ENCODE results near the gene NAA35. TPM values are rescaled to one million over a fixed set of nuclear protein-coding genes. Genes with fewer than 3 reads are reported as not detected.
"Not testable (repeated sequence)": the region's sequence is repeated elsewhere in the genome, so short reads cannot be mapped to it uniquely, and the experiment has no call there.

The NAA35 gene
- total RNA-seq, 1 experiment from 2014 or later = 33.6 TPM

DNA sequence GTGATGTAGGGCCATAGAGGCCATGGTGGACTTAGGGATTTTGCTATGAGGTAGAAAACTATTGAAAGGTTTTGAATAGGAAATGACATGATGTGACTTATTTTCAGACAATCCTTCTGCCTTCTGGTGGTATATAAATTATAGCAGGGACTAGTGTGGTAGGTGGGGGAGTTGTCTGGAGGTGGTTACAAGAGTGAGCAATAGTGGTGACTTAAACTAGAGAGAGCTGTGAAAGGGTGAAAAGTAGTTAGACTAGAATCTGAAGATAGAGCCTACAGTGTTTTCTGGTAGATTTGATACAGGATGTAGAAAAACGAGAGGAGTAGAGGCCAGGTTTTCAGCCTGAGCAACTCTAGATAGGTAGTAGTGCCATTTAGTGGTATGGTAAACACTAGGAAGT is 32.3 kb downstream of the NAA35 start:
- Histone ChIP-seq H3K27me3 (ENCODE audit: insufficient read depth, low read depth) (no peaks in the 10 kb centered on the region), H3K4me3 (no peak overlapping the region), H3K9me3 (ENCODE audit: insufficient read depth, low read depth) (no peaks in the 10 kb centered on the region), H3K9me2 (ENCODE audit: insufficient read depth) (no peaks in the 10 kb centered on the region), H3K4me1 (replicated peaks; ENCODE audit: insufficient read depth) (no peaks in the 10 kb centered on the region), H3F3A (ENCODE audit: insufficient read depth, low read depth) (no peaks in the 10 kb centered on the region), H3K4me2 (no peak overlapping the region), H3K79me2 (ENCODE audit: low read depth) (no peaks in the 10 kb centered on the region), H2AFZ (no peak overlapping the region), H4K20me1 (ENCODE audit: insufficient read depth) (no peaks in the 10 kb centered on the region), H3K36me3 (ENCODE audit: low read depth) (peaks cover 26% of the 10 kb centered on the region), H3K27ac (no peak overlapping the region)
- DNase-seq = no peak
- ChIA-PET CTCF (interaction anchor here (0.7 kb wide), 1 partner anchor 430 kb away, joined by 5 read pairs; no protein-coding TSS in a partner anchor), POLR2A (ENCODE audit: unreplicated experiment) (interaction anchor here (0.7 kb wide), 1 partner anchor 43 kb away, joined by 3 read pairs; no protein-coding TSS in a partner anchor)
- no TSS peak for BruUV-seq (replicated peaks)
- TF ChIP-seq EZH2 (IDR thresholded peaks at IDR 0.05; ENCODE audit: low read depth) = no peak
- TF ChIP-seq, protein P1, sequence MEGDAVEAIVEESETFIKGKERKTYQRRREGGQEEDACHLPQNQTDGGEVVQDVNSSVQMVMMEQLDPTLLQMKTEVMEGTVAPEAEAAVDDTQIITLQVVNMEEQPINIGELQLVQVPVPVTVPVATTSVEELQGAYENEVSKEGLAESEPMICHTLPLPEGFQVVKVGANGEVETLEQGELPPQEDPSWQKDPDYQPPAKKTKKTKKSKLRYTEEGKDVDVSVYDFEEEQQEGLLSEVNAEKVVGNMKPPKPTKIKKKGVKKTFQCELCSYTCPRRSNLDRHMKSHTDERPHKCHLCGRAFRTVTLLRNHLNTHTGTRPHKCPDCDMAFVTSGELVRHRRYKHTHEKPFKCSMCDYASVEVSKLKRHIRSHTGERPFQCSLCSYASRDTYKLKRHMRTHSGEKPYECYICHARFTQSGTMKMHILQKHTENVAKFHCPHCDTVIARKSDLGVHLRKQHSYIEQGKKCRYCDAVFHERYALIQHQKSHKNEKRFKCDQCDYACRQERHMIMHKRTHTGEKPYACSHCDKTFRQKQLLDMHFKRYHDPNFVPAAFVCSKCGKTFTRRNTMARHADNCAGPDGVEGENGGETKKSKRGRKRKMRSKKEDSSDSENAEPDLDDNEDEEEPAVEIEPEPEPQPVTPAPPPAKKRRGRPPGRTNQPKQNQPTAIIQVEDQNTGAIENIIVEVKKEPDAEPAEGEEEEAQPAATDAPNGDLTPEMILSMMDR (conservative IDR thresholded peaks at IDR 0.05) = no peak
- intact Hi-C loops (cut with micrococcal nuclease; ENCODE audit: unreplicated experiment) = no loop called here

DNA sequence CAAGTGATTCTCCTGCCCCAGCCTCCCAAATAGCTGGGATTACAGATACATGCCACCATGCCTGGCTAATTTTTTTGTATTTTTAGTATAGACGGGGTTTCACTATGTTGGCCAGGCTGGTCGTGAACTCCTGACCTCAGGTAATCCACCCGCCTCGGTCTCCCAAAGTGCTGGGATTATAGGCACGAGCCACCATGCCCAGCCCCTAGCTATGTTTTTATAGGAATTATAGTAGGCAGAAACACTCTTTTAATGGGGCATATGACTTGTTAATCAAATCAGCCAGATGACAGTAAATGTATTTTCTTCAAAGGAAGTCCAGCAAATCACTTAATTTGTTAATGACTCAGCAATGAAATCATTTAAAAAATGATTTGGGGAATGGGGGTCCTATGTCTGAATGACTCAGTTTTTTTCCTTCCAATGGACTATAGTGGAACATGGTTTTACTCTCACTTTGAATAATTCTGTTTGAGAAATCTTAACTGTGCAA is 33.2 kb downstream of the NAA35 start:
- H3F3A ChIP-seq (ENCODE audit: insufficient read depth, low read depth); H3K79me2 ChIP-seq (ENCODE audit: low read depth); H3K9me2 ChIP-seq (ENCODE audit: insufficient read depth); H3K27ac ChIP-seq; H3K4me1 ChIP-seq (replicated peaks; ENCODE audit: insufficient read depth); BruUV-seq (replicated peaks); H3K27me3 ChIP-seq (ENCODE audit: insufficient read depth, low read depth); intact Hi-C loops (cut with micrococcal nuclease; ENCODE audit: unreplicated experiment); H3K9me3 ChIP-seq (ENCODE audit: insufficient read depth, low read depth); H3K4me3 ChIP-seq; DNase-seq; H3K4me2 ChIP-seq; H2AFZ ChIP-seq; H4K20me1 ChIP-seq (ENCODE audit: insufficient read depth): not testable (repeated sequence)
- ChIA-PET POLR2A (ENCODE audit: unreplicated experiment) (interaction anchor here (0.7 kb wide), 1 partner anchor 44 kb away, joined by 3 read pairs; no protein-coding TSS in a partner anchor), CTCF (interaction anchor here (0.6 kb wide), 1 partner anchor 1327 kb away, joined by 3 read pairs; no protein-coding TSS in a partner anchor)
- peaks cover 26% of the 10 kb centered on the region for H3K36me3 ChIP-seq (ENCODE audit: low read depth)

DNA sequence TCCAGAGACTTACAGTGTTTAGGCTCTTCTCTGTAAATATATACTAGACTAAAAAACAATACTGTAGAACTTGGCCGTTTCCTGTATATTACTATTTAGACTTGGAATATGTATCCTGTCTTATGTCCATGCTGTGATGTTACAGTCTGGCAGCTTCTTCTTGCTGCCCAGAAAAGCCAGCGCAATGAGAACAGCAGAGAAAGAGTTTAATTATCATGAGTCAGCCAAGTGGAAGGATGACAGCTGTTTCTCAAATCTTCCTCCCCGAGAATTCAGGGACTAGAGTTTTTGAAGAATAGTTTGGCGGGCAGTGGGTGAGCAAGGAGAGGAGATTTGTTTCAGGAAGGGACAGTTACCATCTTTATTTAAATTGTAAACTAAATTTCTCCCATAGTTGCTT is 37.5 kb downstream of the NAA35 start:
- no peaks in the 10 kb centered on the region for H3K27me3 ChIP-seq (ENCODE audit: insufficient read depth, low read depth)
- no peak overlapping the region for H3K4me2 ChIP-seq
- no peaks in the 10 kb centered on the region for H3K9me3 ChIP-seq (ENCODE audit: insufficient read depth, low read depth)
- DNase-seq = no peak
- no TSS peak for BruUV-seq (replicated peaks)
- no peak overlapping the region for H2AFZ ChIP-seq
- no peak overlapping the region for H3K4me3 ChIP-seq
- no peaks in the 10 kb centered on the region for H3F3A ChIP-seq (ENCODE audit: insufficient read depth, low read depth)
- no peaks in the 10 kb centered on the region for H3K4me1 ChIP-seq (replicated peaks; ENCODE audit: insufficient read depth)
- peaks cover 37% of the 10 kb centered on the region for H3K36me3 ChIP-seq (ENCODE audit: low read depth)
- POLR2A ChIA-PET (ENCODE audit: unreplicated experiment) = no interaction called here
- no peaks in the 10 kb centered on the region for H3K79me2 ChIP-seq (ENCODE audit: low read depth)
- no peak for TF ChIP-seq EZH2 (IDR thresholded peaks at IDR 0.05; ENCODE audit: low read depth)
- TF ChIP-seq, protein P1 (conservative IDR thresholded peaks at IDR 0.05) = no peak
- H3K27ac ChIP-seq = no peak overlapping the region
- CTCF ChIA-PET = no interaction called here
- intact Hi-C loops (cut with micrococcal nuclease; ENCODE audit: unreplicated experiment) = no loop called here
- H4K20me1 ChIP-seq (ENCODE audit: insufficient read depth) = no peaks in the 10 kb centered on the region
- no peaks in the 10 kb centered on the region for H3K9me2 ChIP-seq (ENCODE audit: insufficient read depth)

DNA sequence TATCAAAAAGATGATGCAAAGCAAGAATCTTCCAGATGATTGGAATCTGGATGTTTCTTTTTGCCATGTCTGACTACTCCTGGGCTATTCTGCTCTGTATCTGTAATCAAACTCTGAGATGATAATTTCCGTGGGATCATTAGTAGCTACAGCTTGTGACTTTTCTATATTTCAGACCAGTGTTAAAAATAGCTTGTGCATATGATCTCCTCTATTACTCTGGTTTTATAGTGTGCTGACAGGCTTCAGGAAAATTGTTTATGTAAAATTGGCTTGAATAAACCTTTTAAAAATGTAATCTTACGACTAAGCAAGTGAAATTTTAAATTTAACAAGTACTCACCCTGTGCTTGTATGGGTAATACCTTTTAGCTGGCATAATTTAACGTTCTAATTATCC is 40.4 kb downstream of the NAA35 start:
- ChIA-PET POLR2A (ENCODE audit: unreplicated experiment) (no interaction called here), CTCF (no interaction called here)
- DNase-seq = no peak
- no peak overlapping the region for H3K4me3 ChIP-seq
- H3K9me3 ChIP-seq (ENCODE audit: insufficient read depth, low read depth) = no peaks in the 10 kb centered on the region
- H3K27me3 ChIP-seq (ENCODE audit: insufficient read depth, low read depth) = no peaks in the 10 kb centered on the region
- no peaks in the 10 kb centered on the region for H3F3A ChIP-seq (ENCODE audit: insufficient read depth, low read depth)
- H2AFZ ChIP-seq = no peak overlapping the region
- no peak for TF ChIP-seq EZH2 (IDR thresholded peaks at IDR 0.05; ENCODE audit: low read depth)
- TF ChIP-seq, protein P1 (conservative IDR thresholded peaks at IDR 0.05) = no peak
- no peaks in the 10 kb centered on the region for H3K4me1 ChIP-seq (replicated peaks; ENCODE audit: insufficient read depth)
- intact Hi-C loops (cut with micrococcal nuclease; ENCODE audit: unreplicated experiment) = no loop called here
- H3K27ac ChIP-seq = no peak overlapping the region
- no peak overlapping the region for H3K4me2 ChIP-seq
- peaks cover 47% of the 10 kb centered on the region for H3K36me3 ChIP-seq (ENCODE audit: low read depth)
- no peaks in the 10 kb centered on the region for H4K20me1 ChIP-seq (ENCODE audit: insufficient read depth)
- BruUV-seq (replicated peaks) = no TSS peak
- H3K9me2 ChIP-seq (ENCODE audit: insufficient read depth) = 0 out of 2 replicates have a peak, but pooled peaks cover 6% of the 10 kb centered on the region
- H3K79me2 ChIP-seq (ENCODE audit: low read depth) = no peaks in the 10 kb centered on the region
